ENCODE data around the gene KIF25. TPM values are rescaled to one million over a fixed set of nuclear protein-coding genes. Genes with fewer than 3 reads are reported as not detected.
A peak's percentile ranks its signal among the peaks of the same experiment; 100 is the strongest.
"Not testable (repeated sequence)": the region's sequence is repeated elsewhere in the genome, so short reads cannot be mapped to it uniquely, and the experiment has no call there.

KIF25 gene
- total RNA-seq, 1 experiment from 2014 or later, result 0.42 TPM

GRCh38 chr6:167995731-167996151, 1.7 kb upstream of the KIF25 start:
- Histone ChIP-seq H3K4me3 (ENCODE audit: insufficient read depth, low read depth, low read length) (no peak overlapping the region), H3K27me3 (ENCODE audit: control insufficient read depth, insufficient read depth, low read length) (no peaks in the 10 kb centered on the region), H3K36me3 (replicated peaks; ENCODE audit: control insufficient read depth, insufficient read depth, low read length) (no peaks in the 10 kb centered on the region)
- no peak for DNase-seq

GRCh38 chr6:167996424-167997199, 859 bp upstream of the KIF25 start:
- peak; percentile 82 for DNase-seq
- Histone ChIP-seq H3K36me3 (replicated peaks; ENCODE audit: control insufficient read depth, insufficient read depth, low read length) (no peaks in the 10 kb centered on the region), H3K4me3 (ENCODE audit: insufficient read depth, low read depth, low read length) (peak overlapping the region; percentile 18; the same call in 1 of the 2 replicates), H3K27me3 (ENCODE audit: control insufficient read depth, insufficient read depth, low read length) (no peaks in the 10 kb centered on the region)

- no peaks in the 10 kb centered on the region for H3K36me3 ChIP-seq (replicated peaks; ENCODE audit: control insufficient read depth, insufficient read depth, low read length)
- no peak for DNase-seq
- H3K4me3 ChIP-seq (ENCODE audit: insufficient read depth, low read depth, low read length), result no peak overlapping the region
- no peaks in the 10 kb centered on the region for H3K27me3 ChIP-seq (ENCODE audit: control insufficient read depth, insufficient read depth, low read length)
Measured at GRCh38 chr6:167998215-167998614, 744 bp downstream of the KIF25 start.

- Histone ChIP-seq H3K36me3 (replicated peaks; ENCODE audit: control insufficient read depth, insufficient read depth, low read length) (no peaks in the 10 kb centered on the region), H3K27me3 (ENCODE audit: control insufficient read depth, insufficient read depth, low read length) (no peaks in the 10 kb centered on the region), H3K4me3 (ENCODE audit: insufficient read depth, low read depth, low read length) (no peak overlapping the region)
- no peak for DNase-seq
Measured at GRCh38 chr6:168000198-168001028, 2.9 kb downstream of the KIF25 start.

GRCh38 chr6:168001029-168001332, 3.5 kb downstream of the KIF25 start:
- H3K27me3 ChIP-seq (ENCODE audit: control insufficient read depth, insufficient read depth, low read length), result no peaks in the 10 kb centered on the region
- H3K36me3 ChIP-seq (replicated peaks; ENCODE audit: control insufficient read depth, insufficient read depth, low read length), result no peaks in the 10 kb centered on the region
- DNase-seq, result no peak
- no peak overlapping the region for H3K4me3 ChIP-seq (ENCODE audit: insufficient read depth, low read depth, low read length)

GRCh38 chr6:168001514-168001913, 4.0 kb downstream of the KIF25 start:
- not testable (repeated sequence) for H3K4me3 ChIP-seq (ENCODE audit: insufficient read depth, low read depth, low read length); H3K36me3 ChIP-seq (replicated peaks; ENCODE audit: control insufficient read depth, insufficient read depth, low read length); H3K27me3 ChIP-seq (ENCODE audit: control insufficient read depth, insufficient read depth, low read length); DNase-seq

GRCh38 chr6:168002804-168003203, 5.3 kb downstream of the KIF25 start:
- Histone ChIP-seq H3K27me3 (ENCODE audit: control insufficient read depth, insufficient read depth, low read length) (no peaks in the 10 kb centered on the region), H3K4me3 (ENCODE audit: insufficient read depth, low read depth, low read length) (no peak overlapping the region), H3K36me3 (replicated peaks; ENCODE audit: control insufficient read depth, insufficient read depth, low read length) (no peaks in the 10 kb centered on the region)
- no peak for DNase-seq

- Histone ChIP-seq H3K36me3 (replicated peaks; ENCODE audit: control insufficient read depth, insufficient read depth, low read length) (no peaks in the 10 kb centered on the region), H3K4me3 (ENCODE audit: insufficient read depth, low read depth, low read length) (no peak overlapping the region), H3K27me3 (ENCODE audit: control insufficient read depth, insufficient read depth, low read length) (no peaks in the 10 kb centered on the region)
- DNase-seq, result no peak
Measured at GRCh38 chr6:168004023-168004422, 6.6 kb downstream of the KIF25 start.

GRCh38 chr6:168004945-168005344, 7.5 kb downstream of the KIF25 start:
- no peak for DNase-seq
- Histone ChIP-seq H3K4me3 (ENCODE audit: insufficient read depth, low read depth, low read length) (no peak overlapping the region), H3K36me3 (replicated peaks; ENCODE audit: control insufficient read depth, insufficient read depth, low read length) (no peaks in the 10 kb centered on the region), H3K27me3 (ENCODE audit: control insufficient read depth, insufficient read depth, low read length) (no peaks in the 10 kb centered on the region)

GRCh38 chr6:168005796-168006195, 8.3 kb downstream of the KIF25 start:
- Histone ChIP-seq H3K27me3 (ENCODE audit: control insufficient read depth, insufficient read depth, low read length) (no peaks in the 10 kb centered on the region), H3K36me3 (replicated peaks; ENCODE audit: control insufficient read depth, insufficient read depth, low read length) (no peaks in the 10 kb centered on the region), H3K4me3 (ENCODE audit: insufficient read depth, low read depth, low read length) (no peak overlapping the region)
- DNase-seq, result no peak

- H3K27me3 ChIP-seq (ENCODE audit: control insufficient read depth, insufficient read depth, low read length), result no peaks in the 10 kb centered on the region
- H3K4me3 ChIP-seq (ENCODE audit: insufficient read depth, low read depth, low read length), result no peak overlapping the region
- H3K36me3 ChIP-seq (replicated peaks; ENCODE audit: control insufficient read depth, insufficient read depth, low read length), result no peaks in the 10 kb centered on the region
- DNase-seq, result no peak
Measured at GRCh38 chr6:168007592-168008338, 10.3 kb downstream of the KIF25 start.

- Histone ChIP-seq H3K36me3 (replicated peaks; ENCODE audit: control insufficient read depth, insufficient read depth, low read length) (no peaks in the 10 kb centered on the region), H3K27me3 (ENCODE audit: control insufficient read depth, insufficient read depth, low read length) (no peaks in the 10 kb centered on the region), H3K4me3 (ENCODE audit: insufficient read depth, low read depth, low read length) (no peak overlapping the region)
- no peak for DNase-seq
Measured at GRCh38 chr6:168009331-168009730, 11.9 kb downstream of the KIF25 start.

- Histone ChIP-seq H3K36me3 (replicated peaks; ENCODE audit: control insufficient read depth, insufficient read depth, low read length) (no peaks in the 10 kb centered on the region), H3K27me3 (ENCODE audit: control insufficient read depth, insufficient read depth, low read length) (no peaks in the 10 kb centered on the region), H3K4me3 (ENCODE audit: insufficient read depth, low read depth, low read length) (no peak overlapping the region)
- no peak for DNase-seq
Measured at GRCh38 chr6:168011291-168011690, 13.8 kb downstream of the KIF25 start.

- no peak for DNase-seq
- Histone ChIP-seq H3K4me3 (ENCODE audit: insufficient read depth, low read depth, low read length) (no peak overlapping the region), H3K36me3 (replicated peaks; ENCODE audit: control insufficient read depth, insufficient read depth, low read length) (no peaks in the 10 kb centered on the region), H3K27me3 (ENCODE audit: control insufficient read depth, insufficient read depth, low read length) (no peaks in the 10 kb centered on the region)
Measured at GRCh38 chr6:168012431-168013249, 15.2 kb downstream of the KIF25 start.

Data from H7 (cell line).